ENCODE measurements around the gene MAP3K8.
"Not testable (repeated sequence)": the region's sequence is repeated elsewhere in the genome, so short reads cannot be mapped to it uniquely, and the experiment has no call there.

Gene MAP3K8

DNA sequence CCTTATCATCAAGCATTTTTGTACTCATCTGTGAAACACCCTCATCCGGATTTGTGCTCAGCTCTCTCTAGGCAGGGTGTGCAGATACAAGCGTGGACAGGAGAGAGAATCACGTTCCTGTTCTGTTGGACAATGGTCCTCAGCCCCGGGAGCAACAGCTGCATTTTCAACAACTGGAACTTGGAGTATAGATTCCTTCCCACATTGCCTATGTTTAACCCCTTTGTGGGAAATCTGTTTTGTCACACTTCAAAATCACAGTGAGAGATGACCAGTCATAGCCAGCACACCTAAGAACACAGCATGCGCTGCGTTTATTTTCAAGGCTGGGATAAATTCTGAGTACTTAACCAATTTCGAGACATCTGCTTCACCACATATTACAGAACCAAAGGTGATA, 32.5 kb downstream of the MAP3K8 start:
- no peak for TF ChIP-seq CTCF (IDR thresholded peaks at IDR 0.05; ENCODE audit: control insufficient read depth, insufficient read depth, low read depth, low read length, missing control alignments)
- H3K4me3 ChIP-seq (ENCODE audit: control insufficient read depth, low read depth, low read length): no peak overlapping the region
- DNase-seq (ENCODE audit: low read depth): no peak

DNA sequence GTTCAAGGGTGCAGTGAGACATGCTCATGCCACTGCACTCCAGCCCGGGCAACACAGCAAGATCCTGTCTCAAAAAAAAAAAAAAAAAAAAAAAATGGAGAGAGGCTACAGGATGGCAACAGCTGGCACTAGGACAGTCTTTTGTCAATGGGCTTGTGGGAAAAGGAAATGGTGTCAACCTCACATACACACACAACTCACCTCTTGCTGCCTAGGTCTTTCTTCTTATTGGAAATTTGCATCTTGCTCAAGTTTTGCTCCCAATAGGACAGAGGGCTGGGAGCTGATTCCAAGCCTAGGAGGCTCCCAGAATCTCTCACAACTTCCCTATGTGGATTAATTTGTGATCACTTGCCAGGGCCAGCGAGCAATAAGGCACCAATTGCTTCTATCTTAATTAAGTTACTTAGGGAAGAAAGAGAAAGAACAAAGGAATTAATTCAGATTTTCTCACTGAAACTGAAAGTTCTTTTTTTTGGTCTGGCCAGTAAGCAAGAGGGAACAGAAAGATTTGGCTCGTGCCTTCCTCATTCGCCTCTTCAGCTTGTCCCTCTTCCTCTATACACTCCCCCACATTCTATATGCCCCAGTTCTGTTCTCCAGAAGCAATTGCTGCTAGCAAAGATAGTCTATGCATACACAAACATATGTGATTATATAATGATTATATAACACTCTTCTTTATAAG, 33.8 kb downstream of the MAP3K8 start:
- TF ChIP-seq CTCF (IDR thresholded peaks at IDR 0.05; ENCODE audit: control insufficient read depth, insufficient read depth, low read depth, low read length, missing control alignments): no peak
- DNase-seq (ENCODE audit: low read depth): no peak
- no peak overlapping the region for H3K4me3 ChIP-seq (ENCODE audit: control insufficient read depth, low read depth, low read length)

- TF ChIP-seq CTCF (IDR thresholded peaks at IDR 0.05; ENCODE audit: control insufficient read depth, insufficient read depth, low read depth, low read length, missing control alignments): no peak
- DNase-seq (ENCODE audit: low read depth): no peak
- no peak overlapping the region for H3K4me3 ChIP-seq (ENCODE audit: control insufficient read depth, low read depth, low read length)
Measured at GRCh38 chr10:30472414-30473155, 38.6 kb downstream of the MAP3K8 start.

GRCh38 chr10:30475515-30475914, 41.5 kb downstream of the MAP3K8 start:
- not testable (repeated sequence) for DNase-seq (ENCODE audit: low read depth); H3K4me3 ChIP-seq (ENCODE audit: control insufficient read depth, low read depth, low read length)

DNA sequence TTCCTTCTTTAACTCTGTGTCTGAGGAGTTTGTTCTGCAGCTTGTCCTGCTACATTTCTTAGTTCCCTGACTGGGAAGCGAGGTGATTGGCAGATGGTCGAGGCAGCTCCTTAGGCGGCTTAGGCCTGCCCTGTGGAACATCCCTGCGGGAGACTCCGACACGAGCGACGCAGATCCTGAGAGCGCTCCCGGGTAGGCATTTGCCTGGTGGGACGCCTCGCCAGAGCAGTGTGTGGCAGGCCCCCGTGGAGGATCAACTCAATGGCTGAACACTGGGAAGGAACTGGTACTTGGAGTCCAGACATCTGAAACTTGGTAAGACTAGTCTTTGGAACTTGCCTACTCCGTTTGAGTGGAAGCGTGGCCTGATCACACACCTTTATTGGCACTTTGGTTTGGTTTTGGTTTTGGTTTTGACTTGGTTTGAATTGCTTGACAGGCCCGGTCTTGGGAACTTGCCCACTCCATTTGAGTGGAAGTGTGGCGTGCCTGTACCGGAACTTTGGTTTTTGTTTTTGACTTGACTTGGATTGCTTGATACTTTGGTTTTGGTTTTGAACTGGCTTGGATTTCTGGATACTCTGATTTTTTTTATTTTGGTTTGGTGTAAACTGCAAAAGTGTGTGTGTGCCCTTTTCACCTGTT, 42.6 kb downstream of the MAP3K8 start:
- TF ChIP-seq CTCF (IDR thresholded peaks at IDR 0.05; ENCODE audit: control insufficient read depth, insufficient read depth, low read depth, low read length, missing control alignments): no peak
- DNase-seq (ENCODE audit: low read depth): no peak
- H3K4me3 ChIP-seq (ENCODE audit: control insufficient read depth, low read depth, low read length): no peak overlapping the region

DNA sequence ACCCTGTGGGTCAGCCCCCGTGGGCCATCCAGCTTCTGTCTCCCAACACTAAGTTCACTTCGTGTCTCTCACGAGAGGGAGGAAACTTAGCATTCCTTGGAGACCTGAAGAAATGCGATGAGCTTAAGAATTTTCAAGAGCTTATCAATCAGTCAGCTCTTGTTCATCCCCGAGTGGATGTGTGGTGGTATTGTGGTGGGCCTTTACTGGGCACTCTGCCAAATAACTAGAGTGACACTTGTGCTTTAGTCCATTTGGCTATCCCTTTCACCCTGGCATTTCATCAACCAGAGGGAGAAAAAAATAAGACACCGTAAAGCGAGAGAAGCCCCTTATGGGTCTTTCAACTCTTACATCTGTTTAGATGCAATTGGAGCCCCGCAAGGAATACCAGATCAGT, 45.5 kb downstream of the MAP3K8 start:
- DNase-seq (ENCODE audit: low read depth); H3K4me3 ChIP-seq (ENCODE audit: control insufficient read depth, low read depth, low read length): not testable (repeated sequence)

- no peak overlapping the region for H3K4me3 ChIP-seq (ENCODE audit: control insufficient read depth, low read depth, low read length)
- TF ChIP-seq CTCF (IDR thresholded peaks at IDR 0.05; ENCODE audit: control insufficient read depth, insufficient read depth, low read depth, low read length, missing control alignments): no peak
- DNase-seq (ENCODE audit: low read depth): no peak
Measured at GRCh38 chr10:30481603-30482002, 47.6 kb downstream of the MAP3K8 start.
